ENCODE measurements around the gene CYP4F2. TPM values are rescaled to one million over a fixed set of nuclear protein-coding genes. Genes with fewer than 3 reads are reported as not detected.
"Not testable (repeated sequence)": the region's sequence is repeated elsewhere in the genome, so short reads cannot be mapped to it uniquely, and the experiment has no call there.

CYP4F2 gene
- total RNA-seq, 3 donors from 2014 or later (not counting 1 experiment from before 2014, with no cell fraction given), result 0.75 TPM; not detected in 2

- intact Hi-C loops (cut with micrococcal nuclease), result loop anchor here (10.0 kb wide), 1 partner anchor 603 kb away; no protein-coding TSS in a partner anchor
- WGBS (ENCODE audit: insufficient coverage), result 91% methylated on average over 5 of the region's 5 CpGs
- DNase-seq, result no peak
Observed at GRCh38 chr19:15831626-15832025, 66.2 kb downstream of the CYP4F2 start.

GRCh38 chr19:15829786-15830185, 68.1 kb downstream of the CYP4F2 start:
- Histone ChIP-seq H3K4me1 (ENCODE audit: control insufficient read depth, insufficient read depth, low read length) (peaks cover 6% of the 10 kb centered on the region), H3K36me3 (ENCODE audit: control insufficient read depth, insufficient read depth, low read length) (no peaks in the 10 kb centered on the region), H3K4me3 (ENCODE audit: low read length) (no peak overlapping the region), H3K27ac (ENCODE audit: low read length) (no peak overlapping the region), H3K27me3 (ENCODE audit: control insufficient read depth, insufficient read depth, low read length) (no peaks in the 10 kb centered on the region), H3K9me3 (ENCODE audit: control insufficient read depth, insufficient read depth, low read length) (no peaks in the 10 kb centered on the region)
- intact Hi-C loops (cut with micrococcal nuclease), result loop anchor here (10.0 kb wide), 1 partner anchor 605 kb away; no protein-coding TSS in a partner anchor
- no peak overlapping the region for H3K4me3 Mint-ChIP-seq
- WGBS (ENCODE audit: insufficient coverage), result 88% methylated on average over 8 of the region's 8 CpGs
- no peak for TF ChIP-seq CTCF (IDR thresholded peaks at IDR 0.05)
- ATAC-seq (no peak), DNase-seq (no peak)
- no peak overlapping the region for H3K27ac Mint-ChIP-seq
- H3K36me3 Mint-ChIP-seq, result no peaks in the 10 kb centered on the region
- H3K27me3 Mint-ChIP-seq (ENCODE audit: low read depth in 2 of 2), result peaks cover 12 to 15% of the 10 kb centered on the region in 2 donors
- H3K4me1 Mint-ChIP-seq, result no peaks in the 10 kb centered on the region
- no peaks in the 10 kb centered on the region for H3K9me3 Mint-ChIP-seq

More at GRCh38 chr19:15831626-15832025, 66.2 kb downstream of the CYP4F2 start:
- Mint-ChIP-seq H3K4me3 (no peak overlapping the region), H3K9me3 (no peaks in the 10 kb centered on the region), H3K27me3 (ENCODE audit: low read depth in 2 of 2) (peaks cover 12 to 15% of the 10 kb centered on the region in 2 donors), H3K36me3 (no peaks in the 10 kb centered on the region), H3K4me1 (peaks cover 9% of the 10 kb centered on the region in 2 donors), H3K27ac (no peak overlapping the region)
- no peak for TF ChIP-seq CTCF (IDR thresholded peaks at IDR 0.05)
- Histone ChIP-seq H3K36me3 (ENCODE audit: control insufficient read depth, insufficient read depth, low read length) (no peaks in the 10 kb centered on the region), H3K4me3 (ENCODE audit: low read length) (no peak overlapping the region), H3K27me3 (ENCODE audit: control insufficient read depth, insufficient read depth, low read length) (no peaks in the 10 kb centered on the region), H3K4me1 (ENCODE audit: control insufficient read depth, insufficient read depth, low read length) (peaks cover 16% of the 10 kb centered on the region), H3K9me3 (ENCODE audit: control insufficient read depth, insufficient read depth, low read length) (no peaks in the 10 kb centered on the region), H3K27ac (ENCODE audit: low read length) (no peak overlapping the region)
- no peak for ATAC-seq

- no peak for TF ChIP-seq CTCF (IDR thresholded peaks at IDR 0.05)
- ATAC-seq, result no peak
- Mint-ChIP-seq H3K27me3 (ENCODE audit: low read depth in 2 of 2) (peaks cover 12 to 15% of the 10 kb centered on the region in 2 donors), H3K4me3 (no peak overlapping the region), H3K4me1 (no peaks in the 10 kb centered on the region), H3K36me3 (no peaks in the 10 kb centered on the region), H3K9me3 (no peaks in the 10 kb centered on the region), H3K27ac (no peak overlapping the region)
- intact Hi-C loops (cut with micrococcal nuclease), result no loop called here
- Histone ChIP-seq H3K4me3 (ENCODE audit: low read length) (no peak overlapping the region), H3K27ac (ENCODE audit: low read length) (no peak overlapping the region), H3K36me3 (ENCODE audit: control insufficient read depth, insufficient read depth, low read length) (no peaks in the 10 kb centered on the region), H3K4me1 (ENCODE audit: control insufficient read depth, insufficient read depth, low read length) (peaks cover 6% of the 10 kb centered on the region), H3K27me3 (ENCODE audit: control insufficient read depth, insufficient read depth, low read length) (no peaks in the 10 kb centered on the region), H3K9me3 (ENCODE audit: control insufficient read depth, insufficient read depth, low read length) (no peaks in the 10 kb centered on the region)
- no peak for DNase-seq
- 91% methylated on average over 10 of the region's 10 CpGs for WGBS (ENCODE audit: insufficient coverage)
Observed at GRCh38 chr19:15829306-15829698, 68.6 kb downstream of the CYP4F2 start.

GRCh38 chr19:15828611-15829305, 69.1 kb downstream of the CYP4F2 start:
- DNase-seq; intact Hi-C loops (cut with micrococcal nuclease); H3K27ac Mint-ChIP-seq; H3K4me1 ChIP-seq (ENCODE audit: control insufficient read depth, insufficient read depth, low read length); H3K36me3 Mint-ChIP-seq; H3K36me3 ChIP-seq (ENCODE audit: control insufficient read depth, insufficient read depth, low read length); ATAC-seq; H3K27me3 ChIP-seq (ENCODE audit: control insufficient read depth, insufficient read depth, low read length); H3K9me3 Mint-ChIP-seq; H3K27ac ChIP-seq (ENCODE audit: low read length); H3K9me3 ChIP-seq (ENCODE audit: control insufficient read depth, insufficient read depth, low read length); H3K4me3 Mint-ChIP-seq; H3K4me1 Mint-ChIP-seq; H3K4me3 ChIP-seq (ENCODE audit: low read length): not testable (repeated sequence)
- peaks cover 12 to 15% of the 10 kb centered on the region in 2 donors for H3K27me3 Mint-ChIP-seq (ENCODE audit: low read depth in 2 of 2)
- whole genome bisulfite sequencing (ENCODE audit: insufficient coverage), result 70% methylated on average over 13 of the region's 13 CpGs
